Stimulated activated CD4-positive, alpha-beta T cell treated with anti-CD3 and anti-CD28 coated beads, Interleukin-12 subunit alpha, Interleukin-12 subunit beta, amount 100 ng/mL, for 4 hours (primary cell): ENCODE measurements around the gene GCNT2.

Experiments
- DNase-seq: peaks from one replicate; pipeline ENCODE4 v3.0.0-alpha.2; 2020

GCNT2 gene

GRCh38 chr6:10668126-10668917 is 147.2 kb downstream of the GCNT2 start:
- DNase-seq = no peak

DNA sequence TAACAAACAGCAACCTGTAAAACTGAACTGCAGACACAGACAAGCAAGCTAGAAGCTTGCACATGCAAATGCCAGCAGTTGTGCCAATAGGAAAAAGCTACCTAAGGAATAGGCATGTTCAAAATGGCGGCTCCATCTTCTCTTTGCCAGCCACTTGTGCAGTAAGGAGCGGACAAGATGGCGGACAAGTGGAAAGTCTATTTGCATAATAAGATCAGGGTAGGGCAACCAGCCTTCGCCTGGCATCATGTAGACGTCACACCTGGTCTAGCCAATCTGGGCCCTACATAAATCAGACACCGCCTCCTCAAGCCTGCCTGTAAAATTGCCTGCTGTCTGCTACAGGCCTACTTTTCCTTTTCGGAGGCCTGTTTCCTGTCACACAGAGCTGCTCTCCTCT is 155.3 kb downstream of the GCNT2 start:
- DNase-seq = no peak

DNA sequence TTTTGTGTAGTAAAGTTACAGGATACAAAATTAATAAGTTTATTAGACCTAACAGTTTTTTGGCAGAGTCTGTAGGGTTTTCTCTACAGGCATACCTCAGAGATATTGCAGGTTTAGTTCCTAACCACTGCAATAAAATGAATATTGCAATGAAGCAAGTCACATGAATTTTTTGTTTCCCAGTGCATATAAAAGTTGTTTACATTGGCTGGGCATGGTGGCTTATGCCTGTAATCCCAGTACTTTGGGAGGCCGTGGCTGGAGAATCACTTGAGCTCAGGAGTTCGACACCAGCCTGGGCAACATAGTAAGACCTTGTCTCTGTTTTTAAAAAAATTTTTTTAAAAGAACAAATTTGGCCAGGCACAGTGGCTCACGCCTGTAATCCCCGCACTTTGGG is 157.3 kb downstream of the GCNT2 start:
- no peak for DNase-seq
